Esophagus squamous epithelium (tissue), 5 donors: Measurements from ENCODE around the gene STX1A. TPM values are rescaled to one million over a fixed set of nuclear protein-coding genes. Genes with fewer than 3 reads are reported as not detected.

ENCODE experiments used
- DNase-seq: peaks from one replicate; lab custom pipeline; 2025; lab: John Stamatoyannopoulos, UW
- H3K27ac ChIP-seq, 4 donors: fragments of 200-600 bp; sonication (generic); one replicate each; pipeline ENCODE4 v1.5.1; 2016 to 2019; ENCODE audit warnings: mild to moderate bottlenecking in 1 of 4
- H3K27me3 ChIP-seq, 4 donors: fragments of 200-600 bp; sonication (generic); 1 replicate in 3 of 4; 2 replicates in 1 of 4; pipeline versions ENCODE4 v1.5.1 to v1.6.0; 2017 to 2021; ENCODE audit warnings: antibody characterized with exemption in 1 of 4
- H3K36me3 ChIP-seq, 3 donors: fragments of 200-600 bp; sonication (generic); one replicate each; pipeline ENCODE4 v1.5.1; 2016 to 2019
- H3K4me1 ChIP-seq, 3 donors: fragments of 200-600 bp; sonication (generic); one replicate each; pipeline ENCODE4 v1.5.1; 2017 to 2019
- H3K4me3 ChIP-seq, 4 donors: fragments of 200-600 bp; sonication (generic); 1 replicate in 3 of 4; 2 replicates in 1 of 4; pipeline ENCODE4 v1.5.1; 2016 to 2019; ENCODE audit warnings: mild to moderate bottlenecking in 2 of 4, moderate library complexity in 1 of 4
- H3K9me3 ChIP-seq, 3 donors: fragments of 200-600 bp; sonication (generic); one replicate each; pipeline ENCODE4 v1.5.1; 2016 to 2019
- CTCF ChIP-seq, 6 experiments: fragments of 450-650 bp in 4 of 6; fragments of 200-600 bp in 2 of 6; sonication (generic) in 2 of 6; IDR thresholded peaks; one replicate each; pipeline ENCODE4 v1.5.1; 2016 to 2019; ENCODE audit warnings: antibody characterized with exemption in 6 of 6, mild to moderate bottlenecking in 4 of 6, moderate library complexity in 4 of 6
- POLR2A ChIP-seq, 4 donors: fragments of 450-650 bp; IDR thresholded peaks; one replicate each; pipeline ENCODE4 v1.6.1; 2017; ENCODE audit warnings: antibody characterized with exemption in 4 of 4, mild to moderate bottlenecking in 4 of 4, moderate library complexity in 3 of 4
- WGBS, 2 donors: methylation state at CpG; one replicate each; pipeline ENCODE4 v1.1.5; 2018; 5-methylcytosine and 5-hydroxymethylcytosine counted together
- intact Hi-C: fragments of 100-400 bp; cut with DNase I; formaldehyde crosslinking; loops from one replicate; pipeline ENCODE4 v1.15.0; 2022
- small RNA-seq, 4 donors: library from RNA; depleted of rRNA; stranded (forward); fragments of <200 nt; gene quantifications; one replicate each; pipeline ENCODE3, GENCODE V24; 2016
- total RNA-seq, 4 donors: library from RNA; depleted of rRNA; stranded (reverse); fragments of >200 nt; gene quantifications; one replicate each; pipeline ENCODE4 v1.1.0, GENCODE V29; 2016
- donor health status: DM: yes; HTN: yes; CAD: no.

Gene STX1A
- total RNA-seq, 4 donors from 2014 or later = 0.94 to 4.0 (median 1.8) TPM

DNA sequence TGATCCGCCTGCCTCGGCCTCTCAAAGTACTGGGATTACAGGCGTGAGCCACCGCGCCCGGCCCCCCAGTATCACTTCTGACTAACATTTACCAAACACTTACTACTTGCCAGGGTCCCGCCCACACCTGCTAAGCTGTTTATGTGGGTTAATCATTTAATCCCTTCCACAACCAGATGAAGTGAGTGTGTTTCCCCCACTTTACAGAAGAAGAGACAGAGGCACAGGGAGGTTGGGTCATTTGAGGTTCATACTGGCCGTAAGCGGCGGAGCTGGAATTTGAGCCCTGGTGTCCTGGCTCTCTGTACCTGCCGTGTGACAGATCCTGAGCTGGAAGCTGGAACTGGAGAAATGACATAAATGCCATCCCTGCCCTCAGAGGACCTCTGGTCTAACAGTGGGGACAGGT, 66.9 kb downstream of the STX1A start:
- intact Hi-C loops = no loop called here
- H3K27ac ChIP-seq = no peak overlapping the region
- no peak for DNase-seq
- H3K4me3 ChIP-seq = no peak overlapping the region
- WGBS, 2 donors = 40 to 47% methylated on average over 8 to 11 of the region's 11 CpGs
- TF ChIP-seq POLR2A (IDR thresholded peaks at IDR 0.05) = no peak
- TF ChIP-seq CTCF (IDR thresholded peaks at IDR 0.05) = no peak
- H3K36me3 ChIP-seq = no peaks in the 10 kb centered on the region
- no peaks in the 10 kb centered on the region for H3K9me3 ChIP-seq
- peaks cover 4 to 8% (median 5%) of the 10 kb centered on the region in 3 donors for H3K4me1 ChIP-seq
- H3K27me3 ChIP-seq = peaks cover 0 to 69% (median 7%) of the 10 kb centered on the region in 4 donors

- Histone ChIP-seq H3K27me3 (peaks cover 6 to 84% (median 12%) of the 10 kb centered on the region in 4 donors), H3K4me1 (peaks cover 4 to 19% (median 8%) of the 10 kb centered on the region in 3 donors), H3K9me3 (no peaks in the 10 kb centered on the region), H3K4me3 (no peak overlapping the region), H3K36me3 (no peaks in the 10 kb centered on the region), H3K27ac (no peak overlapping the region)
- intact Hi-C loops = no loop called here
- 59 to 64% methylated on average over 3 to 5 of the region's 5 CpGs for WGBS, 2 donors
- DNase-seq = no peak
- no peak for TF ChIP-seq POLR2A (IDR thresholded peaks at IDR 0.05)
- TF ChIP-seq CTCF (IDR thresholded peaks at IDR 0.05) = no peak
These were observed 68.9 kb downstream of the STX1A start for GRCh38 chr7:73650524-73650923.

DNA sequence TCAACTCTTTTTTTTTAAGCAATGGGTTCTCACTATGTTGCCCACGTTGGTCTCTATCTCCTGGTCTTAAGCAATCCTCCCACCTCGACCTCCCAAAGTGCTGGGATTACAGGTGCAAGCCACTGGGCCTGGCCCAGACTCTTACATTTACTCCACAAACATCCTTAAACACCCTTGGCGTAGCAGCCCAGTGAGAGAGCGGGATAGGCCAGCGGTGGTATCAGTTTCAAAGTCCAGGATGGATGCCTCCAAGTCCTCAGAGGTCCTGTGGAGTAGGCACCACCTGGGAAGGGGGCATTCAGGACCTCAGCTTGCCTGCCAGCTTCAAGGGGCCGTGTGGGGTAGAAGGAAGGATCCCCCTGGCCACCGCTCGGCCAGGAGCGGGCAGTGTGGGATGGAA, 69.9 kb downstream of the STX1A start:
- Histone ChIP-seq H3K27ac (no peak overlapping the region), H3K9me3 (no peaks in the 10 kb centered on the region), H3K4me3 (no peak overlapping the region), H3K4me1 (peaks cover 4 to 19% (median 8%) of the 10 kb centered on the region in 3 donors), H3K27me3 (peaks cover 6 to 94% (median 12%) of the 10 kb centered on the region in 4 donors), H3K36me3 (no peaks in the 10 kb centered on the region)
- TF ChIP-seq CTCF (IDR thresholded peaks at IDR 0.05) = no peak
- TF ChIP-seq POLR2A (IDR thresholded peaks at IDR 0.05) = no peak
- intact Hi-C loops = no loop called here
- no peak for DNase-seq
- 46 to 61% methylated on average over 6 to 9 of the region's 9 CpGs for WGBS, 2 donors

Small RNAs within 50 kb of the gene (small RNA-seq; reads per million reads assigned to genes)
- gene MIR4284 (0 reads per million in 4 donors), gene RN7SL265P (0 reads per million in 4 donors)

Other genes with a start within 250 kb of the STX1A start
- 10 to 100 TPM; 18.8 to 40.4 (median 27.4) TPM for gene BAZ1B, start 197.4 kb downstream of the STX1A start, total RNA-seq
- 10 to 100 TPM; 39.8 to 55.3 (median 43.0) TPM for gene BCL7B, start 162.0 kb downstream of the STX1A start, total RNA-seq
- 10 to 100 TPM; 18.1 to 34.8 (median 26.7) TPM for gene TBL2, start 141.1 kb downstream of the STX1A start, total RNA-seq
- 10 to 100 TPM in 1 of 4 donors, 1 to 10 TPM in 2, under 1 TPM in 1; 0.53 to 13.5 (median 2.9) TPM for gene MLXIPL, start 95.1 kb downstream of the STX1A start, total RNA-seq
- gene VPS37D, start 51.8 kb downstream of the STX1A start, total RNA-seq = 1 to 10 TPM in 1 of 4 donors, under 1 TPM in 1, not detected in 2; 0.97 to 1.3 TPM
- gene DNAJC30, start 36.2 kb downstream of the STX1A start, total RNA-seq = 1 to 10 TPM; 2.7 to 5.7 (median 4.8) TPM
- 10 to 100 TPM; 24.9 to 44.7 (median 42.6) TPM for gene BUD23, start 36.1 kb downstream of the STX1A start, total RNA-seq
- gene ABHD11, start 19.1 kb upstream of the STX1A start, total RNA-seq = 10 to 100 TPM in 3 of 4 donors, 1 to 10 TPM in 1; 8.3 to 22.6 (median 19.3) TPM
- gene CLDN3, start 50.6 kb upstream of the STX1A start, total RNA-seq = 1 to 10 TPM in 1 of 4 donors, not detected in 3; 1.3 TPM
- 100 to 1,000 TPM in 3 of 4 donors, 10 to 100 TPM in 1; 99.4 to 436 (median 200) TPM for gene CLDN4, start 111.3 kb upstream of the STX1A start, total RNA-seq
- gene METTL27, start 122.8 kb upstream of the STX1A start, total RNA-seq = 1 to 10 TPM in 1 of 4 donors, under 1 TPM in 1, not detected in 2; 0.34 to 4.4 TPM
- gene TMEM270, start 141.5 kb upstream of the STX1A start, total RNA-seq = not detected